Fibroblast of lung (primary cell): ENCODE data around the gene ARPC5L.

Experiments
- CTCF ChIP-seq, 2 donors: IDR thresholded peaks in 1 of 2; conservative IDR thresholded peaks in 1 of 2; 1 replicate in 1 of 2; 2 replicates in 1 of 2; pipeline ENCODE4 v1.5.1; 2011 to 2012; ENCODE audit warnings: low read length in 2 of 2, control low read depth in 1 of 2, inconsistent platforms in 1 of 2, low read depth in 1 of 2, mild to moderate bottlenecking in 1 of 2
- EZH2 ChIP-seq: IDR thresholded peaks from 2 replicates; pipeline ENCODE4 v1.5.1; 2012; ENCODE audit warnings: low read length, control low read depth, mild to moderate bottlenecking; ENCODE audit errors: missing control alignments

GRCh38 chr9:124828489-124829333 lies 33.2 kb upstream of the ARPC5L start:
- TF ChIP-seq CTCF (conservative IDR thresholded peaks at IDR 0.05 in 1 of 2, IDR thresholded peaks at IDR 0.05 in 1 of 2; ENCODE audit: low read depth in 1 of 2, low read length in 2 of 2) (no peak), EZH2 (no peak)
